NCI-H510A treated with DMSO at 0.1 percent for 48 hours (cell line): ENCODE results near the gene RERE.
"Not testable (repeated sequence)": the region's sequence is repeated elsewhere in the genome, so short reads cannot be mapped to it uniquely, and the experiment has no call there.

Experiments
- DNase-seq: peaks from one replicate; lab custom pipeline; 2025; lab: John Stamatoyannopoulos, UW

The RERE gene

GRCh38 chr1:8602471-8603219 is 214.8 kb downstream of the RERE start:
- peak; percentile 99 for DNase-seq

- no peak for DNase-seq
Observed at GRCh38 chr1:8600336-8600735, 217.1 kb downstream of the RERE start.

GRCh38 chr1:8599646-8600212 is 217.7 kb downstream of the RERE start:
- DNase-seq: no peak

GRCh38 chr1:8598783-8599182 is 218.7 kb downstream of the RERE start:
- DNase-seq: peak; percentile 83

GRCh38 chr1:8598060-8598724 is 219.2 kb downstream of the RERE start:
- DNase-seq: peak; percentile 99

- DNase-seq: no peak
Observed at GRCh38 chr1:8597455-8597854, 220.0 kb downstream of the RERE start.

- DNase-seq: no peak
Observed at GRCh38 chr1:8595941-8596340, 221.5 kb downstream of the RERE start.

GRCh38 chr1:8595332-8595731 is 222.1 kb downstream of the RERE start:
- no peak for DNase-seq

GRCh38 chr1:8593292-8593691 is 224.1 kb downstream of the RERE start:
- DNase-seq: not testable (repeated sequence)

GRCh38 chr1:8591569-8591968 is 225.9 kb downstream of the RERE start:
- no peak for DNase-seq

GRCh38 chr1:8590721-8591351 is 226.6 kb downstream of the RERE start:
- DNase-seq: no peak

GRCh38 chr1:8589571-8589970 is 227.9 kb downstream of the RERE start:
- no peak for DNase-seq

- DNase-seq: no peak
Observed at GRCh38 chr1:8587784-8588183, 229.7 kb downstream of the RERE start.

GRCh38 chr1:8586438-8586837 is 231.0 kb downstream of the RERE start:
- DNase-seq: no peak

- DNase-seq: no peak
Observed at GRCh38 chr1:8584316-8584715, 233.1 kb downstream of the RERE start.

- DNase-seq: no peak
Observed at GRCh38 chr1:8583031-8583430, 234.4 kb downstream of the RERE start.

- DNase-seq: no peak
Observed at GRCh38 chr1:8580566-8580965, 236.9 kb downstream of the RERE start.

GRCh38 chr1:8578936-8579335 is 238.5 kb downstream of the RERE start:
- DNase-seq: no peak

- no peak for DNase-seq
Observed at GRCh38 chr1:8578132-8578877, 239.1 kb downstream of the RERE start.

GRCh38 chr1:8574985-8575384 is 242.5 kb downstream of the RERE start:
- no peak for DNase-seq

- no peak for DNase-seq
Observed at GRCh38 chr1:8572106-8572505, 245.3 kb downstream of the RERE start.
